NCI-H1417 (cell line): Measurements from ENCODE around the gene CLDN15.
"Not testable (repeated sequence)": the region's sequence is repeated elsewhere in the genome, so short reads cannot be mapped to it uniquely, and the experiment has no call there.

Source experiments
- DNase-seq, 3 experiments: peaks; one replicate each; lab custom pipeline; 2025; lab: John Stamatoyannopoulos, UW

The CLDN15 gene

GRCh38 chr7:101237206-101238067, at the start of gene CLDN15:
CLDN15 (minus strand) TSS chr7:101237802; CDS start chr7:101237581, 221 bp downstream.
- DNase-seq, result no peak

GRCh38 chr7:101287032-101287431, 49.4 kb upstream of the CLDN15 start:
- DNase-seq, result no peak

- not testable (repeated sequence) for DNase-seq
Measured at GRCh38 chr7:101285880-101286279, 48.3 kb upstream of the CLDN15 start.

GRCh38 chr7:101285171-101285570, 47.6 kb upstream of the CLDN15 start:
- no peak for DNase-seq

- not testable (repeated sequence) for DNase-seq
Measured at GRCh38 chr7:101280912-101281311, 43.3 kb upstream of the CLDN15 start.

GRCh38 chr7:101278461-101279292, 41.1 kb upstream of the CLDN15 start:
- DNase-seq, result no peak

GRCh38 chr7:101277155-101277554, 39.6 kb upstream of the CLDN15 start:
- DNase-seq, result no peak

GRCh38 chr7:101273206-101273605, 35.6 kb upstream of the CLDN15 start:
- DNase-seq, result no peak

GRCh38 chr7:101271021-101271420, 33.4 kb upstream of the CLDN15 start:
- DNase-seq, result no peak

- no peak for DNase-seq
Measured at GRCh38 chr7:101269664-101270063, 32.1 kb upstream of the CLDN15 start.

- no peak for DNase-seq
Measured at GRCh38 chr7:101265622-101266516, 28.3 kb upstream of the CLDN15 start.

- DNase-seq, result not testable (repeated sequence)
Measured at GRCh38 chr7:101264102-101264706, 26.6 kb upstream of the CLDN15 start.

- no peak for DNase-seq
Measured at GRCh38 chr7:101258243-101258731, 20.7 kb upstream of the CLDN15 start.

- DNase-seq, result no peak
Measured at GRCh38 chr7:101255796-101256195, 18.2 kb upstream of the CLDN15 start.

GRCh38 chr7:101253199-101253598, 15.6 kb upstream of the CLDN15 start:
- DNase-seq, result not testable (repeated sequence)

- DNase-seq, result peak; percentile 98 to 99 (median 98)
Measured at GRCh38 chr7:101251871-101252659, 14.5 kb upstream of the CLDN15 start.

- DNase-seq, result no peak
Measured at GRCh38 chr7:101250324-101250723, 12.7 kb upstream of the CLDN15 start.

GRCh38 chr7:101248276-101248675, 10.7 kb upstream of the CLDN15 start:
- no peak for DNase-seq

- DNase-seq, result no peak
Measured at GRCh38 chr7:101245147-101245668, 7.6 kb upstream of the CLDN15 start.
